SK-N-SH (cell line): ENCODE measurements around the gene EFCAB12. TPM values are rescaled to one million over a fixed set of nuclear protein-coding genes. Genes with fewer than 3 reads are reported as not detected.

Source experiments
- CTCF ChIA-PET: fragments of 300-600, 350-600 bp; formaldehyde crosslinking; extraction: SDS; loops from one replicate; lab custom pipeline; 2021; lab: Yijun Ruan, JAX
- POLR2A ChIA-PET: fragments of 350-600 bp; sonication (Branson Sonifier 250); formaldehyde crosslinking; extraction: SDS; loops from one replicate; lab custom pipeline; 2020; ENCODE audit warnings: antibody characterized with exemption, inconsistent platforms; lab: Yijun Ruan, JAX
- DNase-seq: peaks from one replicate; pipeline ENCODE4 v3.0.0; 2012
- H2AFZ ChIP-seq: fragments of 200-600 bp; sonication (generic); 2 replicates; pipeline ENCODE4 v1.8.1; 2016; ENCODE audit warnings: antibody characterized with exemption, mild to moderate bottlenecking, low read depth
- H3F3A ChIP-seq: fragments of 200-600 bp; sonication (generic); replicated peaks from 2 replicates; pipeline ENCODE3; 2016; ENCODE audit warnings: antibody characterized with exemption, mild to moderate bottlenecking; ENCODE audit not compliant: insufficient read depth
- H3K27ac ChIP-seq, 2 experiments: fragments of 200-500 bp in 1 of 2; fragments of 200-600 bp in 1 of 2; sonication (Bioruptor generic) in 1 of 2; sonication (generic), shearing (Covaris generic) in 1 of 2; 2 replicates each; pipeline versions ENCODE4 v1.5.1 to v1.6.1; 2014 to 2016; ENCODE audit warnings: low read depth in 2 of 2, inconsistent platforms in 1 of 2, low read length in 1 of 2, mild to moderate bottlenecking in 1 of 2, mixed read lengths in 1 of 2
- H3K27me3 ChIP-seq: fragments of 200-600 bp; sonication (generic), shearing (Covaris generic); 2 replicates; pipeline ENCODE4 v1.6.1; 2016; ENCODE audit warnings: mixed run types; ENCODE audit not compliant: insufficient read depth
- H3K36me3 ChIP-seq, 2 experiments: fragments of 200-500 bp in 1 of 2; fragments of 200-600 bp in 1 of 2; sonication (Bioruptor generic) in 1 of 2; sonication (generic) in 1 of 2; replicated peaks in 1 of 2; 2 replicates each; pipeline versions ENCODE3 to v1.5.1; 2014 to 2016; ENCODE audit warnings: low read length in 1 of 2, mild to moderate bottlenecking in 1 of 2; ENCODE audit not compliant: insufficient read depth in 2 of 2, control insufficient read depth in 1 of 2
- H3K4me1 ChIP-seq, 2 experiments: fragments of 200-500 bp in 1 of 2; fragments of 200-600 bp in 1 of 2; sonication (Bioruptor generic) in 1 of 2; sonication (generic), shearing (Covaris generic) in 1 of 2; 2 replicates each; pipeline versions ENCODE4 v1.5.1 to v1.6.1; 2014 to 2016; ENCODE audit warnings: low read depth in 1 of 2, low read length in 1 of 2, mixed run types in 1 of 2; ENCODE audit not compliant: insufficient read depth in 2 of 2, control insufficient read depth in 1 of 2
- H3K4me2 ChIP-seq: fragments of 200-600 bp; sonication (generic), shearing (Covaris generic); 2 replicates; pipeline ENCODE4 v1.6.1; 2017; ENCODE audit warnings: mixed run types
- H3K4me3 ChIP-seq, 2 experiments: fragments of 200-500 bp in 1 of 2; fragments of 200-600 bp in 1 of 2; sonication (Bioruptor generic) in 1 of 2; sonication (generic), shearing (Covaris generic) in 1 of 2; 2 replicates each; pipeline versions ENCODE4 v1.5.1 to v1.8.1; 2014 to 2016; ENCODE audit warnings: low read depth in 2 of 2, inconsistent platforms in 1 of 2, low read length in 1 of 2, mild to moderate bottlenecking in 1 of 2, mixed read lengths in 1 of 2, moderate library complexity in 1 of 2
- H3K79me2 ChIP-seq: fragments of 200-600 bp; sonication (generic); 2 replicates; pipeline ENCODE4 v1.8.1; 2017; ENCODE audit warnings: mild to moderate bottlenecking; ENCODE audit not compliant: insufficient read depth
- H3K9ac ChIP-seq: fragments of 200-600 bp; sonication (generic); 2 replicates; pipeline ENCODE4 v1.6.1; 2017; ENCODE audit warnings: mixed run types
- H3K9me2 ChIP-seq: fragments of 200-600 bp; sonication (generic); 2 replicates; pipeline ENCODE4 v1.6.1; 2017; ENCODE audit warnings: mixed run types
- H3K9me3 ChIP-seq: fragments of 200-600 bp; sonication (generic); 2 replicates; pipeline ENCODE4 v1.6.1; 2017; ENCODE audit warnings: mixed run types, mild to moderate bottlenecking, moderate library complexity
- H4K20me1 ChIP-seq: fragments of 200-600 bp; sonication (generic); 2 replicates; pipeline ENCODE4 v1.6.1; 2017; ENCODE audit warnings: mild to moderate bottlenecking, mixed run types; ENCODE audit not compliant: insufficient read depth
- FOSL2 ChIP-seq: IDR thresholded peaks from 2 replicates; pipeline ENCODE4 v1.4.0; 2012; ENCODE audit warnings: low read depth, mild to moderate bottlenecking, moderate library complexity, borderline replicate concordance
- FOXM1 ChIP-seq: IDR thresholded peaks from 2 replicates; pipeline ENCODE4 v1.4.0; 2012; ENCODE audit warnings: low read depth, mild to moderate bottlenecking
- JUND ChIP-seq: IDR thresholded peaks from 2 replicates; pipeline ENCODE4 v1.4.0; 2012
- NFIC ChIP-seq: IDR thresholded peaks from 2 replicates; pipeline ENCODE4 v1.4.0; 2012; ENCODE audit warnings: borderline replicate concordance
- RAD21 ChIP-seq: IDR thresholded peaks from 2 replicates; pipeline ENCODE4 v1.6.1; 2012; ENCODE audit warnings: mild to moderate bottlenecking, low read length
- RXRA ChIP-seq: IDR thresholded peaks from 2 replicates; pipeline ENCODE4 v1.4.0; 2012; ENCODE audit warnings: low read depth, mild to moderate bottlenecking, borderline replicate concordance
- SIN3A ChIP-seq: IDR thresholded peaks from 2 replicates; pipeline ENCODE4 v1.6.1; 2012; ENCODE audit warnings: low read depth, mild to moderate bottlenecking, low read length, moderate library complexity, borderline replicate concordance
- SMC3 ChIP-seq: IDR thresholded peaks from 2 replicates; pipeline ENCODE4 v1.6.1; 2012; ENCODE audit warnings: low read depth, low read length, improper control_type of control experiment
- TAF1 ChIP-seq: IDR thresholded peaks from 2 replicates; pipeline ENCODE4 v1.6.1; 2012; ENCODE audit warnings: low read depth, mild to moderate bottlenecking, low read length, moderate library complexity, borderline replicate concordance
- TCF12 ChIP-seq: IDR thresholded peaks from 2 replicates; pipeline ENCODE4 v1.4.0; 2012
- TEAD4 ChIP-seq: IDR thresholded peaks from 2 replicates; pipeline ENCODE4 v1.4.0; 2012; ENCODE audit warnings: mild to moderate bottlenecking, borderline replicate concordance; ENCODE audit not compliant: insufficient read depth
- WGBS: methylation state at CpG from one replicate; pipeline ENCODE4 v1.1.6; 2017; ENCODE audit warnings: low lambda C conversion rate; 5-methylcytosine and 5-hydroxymethylcytosine counted together
- polyA plus RNA-seq, 3 experiments: library from polyadenylated mRNA; depleted of rRNA; stranded (reverse); fragments of >200 nt; gene quantifications; 2 replicates each; pipeline ENCODE4 v1.2.3, GENCODE V29; 2012
- TF ChIP-seq, protein P1 (sequence below): fragments of 200-600 bp; sonication (generic); IDR thresholded peaks from 2 replicates; pipeline ENCODE4 v1.6.1; 2017; ENCODE audit warnings: antibody characterized with exemption, mild to moderate bottlenecking, moderate library complexity
- TF ChIP-seq, protein P2 (sequence below): fragments of 150-350 bp; IDR thresholded peaks from 2 replicates; pipeline ENCODE4 v1.6.1; 2017; ENCODE audit warnings: antibody characterized with exemption, low read length, low read depth, borderline replicate concordance
- TF ChIP-seq, protein P3 (sequence below): IDR thresholded peaks from 2 replicates; pipeline ENCODE4; 2012

Gene EFCAB12
- polyA plus RNA-seq, 1 of the 3 experiments (the other 2 are of a cell fraction) = 0.38 TPM

DNA sequence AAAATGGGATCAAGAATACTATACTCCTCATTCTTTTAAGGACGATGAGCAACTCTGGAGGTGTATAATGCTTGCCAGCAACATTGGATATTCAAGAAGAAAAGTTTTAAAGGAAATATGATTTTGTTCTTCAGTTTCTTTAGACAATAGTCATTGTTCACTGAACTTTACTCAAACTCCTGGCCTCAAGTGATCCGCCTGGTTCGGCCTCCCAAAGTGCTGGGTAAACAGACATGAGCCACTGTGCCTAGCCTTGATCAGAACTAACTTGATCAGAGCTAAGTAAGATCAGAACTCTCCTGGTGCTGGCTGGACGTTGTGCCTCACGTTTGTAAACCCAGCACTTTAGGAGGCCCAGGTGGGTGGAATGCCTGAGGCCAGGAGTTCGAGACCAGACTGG lies 12.6 kb downstream of the EFCAB12 start:
- Histone ChIP-seq H3K27ac (no peak overlapping the region), H2AFZ (no peak overlapping the region), H3K9me2 (no peaks in the 10 kb centered on the region), H3K4me1 (peaks cover 0 to 6% of the 10 kb centered on the region in 2 experiments; a peak in 1 of 4 replicates), H3K27me3 (no peaks in the 10 kb centered on the region), H3K79me2 (no peaks in the 10 kb centered on the region), H3K36me3 (no peaks in the 10 kb centered on the region), H3K9me3 (no peaks in the 10 kb centered on the region), H3K4me2 (no peak overlapping the region), H3F3A (peaks cover 7% of the 10 kb centered on the region), H4K20me1 (no peaks in the 10 kb centered on the region), H3K4me3 (no peak overlapping the region), H3K9ac (no peak overlapping the region)
- CTCF ChIA-PET = interaction anchor here (1.6 kb wide), 1 partner anchor 16 kb away, joined by 5 read pairs; no protein-coding TSS in a partner anchor
- WGBS = 80% methylated on average over 6 of the region's 6 CpGs
- TF ChIP-seq TEAD4 (no peak), RXRA (no peak), FOSL2 (no peak), RAD21 (no peak), TCF12 (no peak), JUND (no peak)
- no peak for DNase-seq
- POLR2A ChIA-PET = no interaction called here

DNA sequence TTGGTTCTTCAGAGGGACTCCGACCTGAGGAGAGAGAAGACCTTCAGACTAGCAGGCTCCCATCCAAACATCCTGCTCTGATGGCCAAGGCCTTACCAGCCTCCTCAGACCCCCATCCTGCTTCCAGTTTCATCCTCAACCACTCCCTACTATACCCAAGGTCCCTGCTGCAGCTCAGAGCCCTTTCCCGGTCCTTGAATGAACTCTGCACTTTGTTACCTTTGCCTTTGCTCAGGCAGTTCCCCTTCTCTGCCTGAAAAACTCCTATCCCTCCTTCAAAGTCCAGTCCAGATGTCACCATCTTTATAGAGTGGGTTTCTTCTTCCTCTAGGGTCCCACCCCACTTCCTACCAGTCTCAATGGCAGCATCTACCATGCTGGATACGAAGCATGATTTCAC lies 13.1 kb downstream of the EFCAB12 start:
- CTCF ChIA-PET = no interaction called here
- WGBS = 83% methylated on average over 3 of the region's 3 CpGs
- H3K36me3 ChIP-seq = no peaks in the 10 kb centered on the region
- TF ChIP-seq TCF12 = no peak
- TF ChIP-seq, protein P1, sequence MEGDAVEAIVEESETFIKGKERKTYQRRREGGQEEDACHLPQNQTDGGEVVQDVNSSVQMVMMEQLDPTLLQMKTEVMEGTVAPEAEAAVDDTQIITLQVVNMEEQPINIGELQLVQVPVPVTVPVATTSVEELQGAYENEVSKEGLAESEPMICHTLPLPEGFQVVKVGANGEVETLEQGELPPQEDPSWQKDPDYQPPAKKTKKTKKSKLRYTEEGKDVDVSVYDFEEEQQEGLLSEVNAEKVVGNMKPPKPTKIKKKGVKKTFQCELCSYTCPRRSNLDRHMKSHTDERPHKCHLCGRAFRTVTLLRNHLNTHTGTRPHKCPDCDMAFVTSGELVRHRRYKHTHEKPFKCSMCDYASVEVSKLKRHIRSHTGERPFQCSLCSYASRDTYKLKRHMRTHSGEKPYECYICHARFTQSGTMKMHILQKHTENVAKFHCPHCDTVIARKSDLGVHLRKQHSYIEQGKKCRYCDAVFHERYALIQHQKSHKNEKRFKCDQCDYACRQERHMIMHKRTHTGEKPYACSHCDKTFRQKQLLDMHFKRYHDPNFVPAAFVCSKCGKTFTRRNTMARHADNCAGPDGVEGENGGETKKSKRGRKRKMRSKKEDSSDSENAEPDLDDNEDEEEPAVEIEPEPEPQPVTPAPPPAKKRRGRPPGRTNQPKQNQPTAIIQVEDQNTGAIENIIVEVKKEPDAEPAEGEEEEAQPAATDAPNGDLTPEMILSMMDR = no peak
- TF ChIP-seq, all 33 proteins: peak for 0
- POLR2A ChIA-PET = no interaction called here
- Histone ChIP-seq H3K9ac (no peak overlapping the region), H3F3A (peaks cover 7% of the 10 kb centered on the region), H3K9me2 (no peaks in the 10 kb centered on the region), H2AFZ (no peak overlapping the region), H3K4me3 (no peak overlapping the region), H3K4me2 (no peak overlapping the region), H4K20me1 (no peaks in the 10 kb centered on the region), H3K27me3 (no peaks in the 10 kb centered on the region), H3K4me1 (peaks cover 0 to 6% of the 10 kb centered on the region in 2 experiments; a peak in 1 of 4 replicates), H3K27ac (no peak overlapping the region), H3K9me3 (no peaks in the 10 kb centered on the region), H3K79me2 (no peaks in the 10 kb centered on the region)
- no peak for DNase-seq

DNA sequence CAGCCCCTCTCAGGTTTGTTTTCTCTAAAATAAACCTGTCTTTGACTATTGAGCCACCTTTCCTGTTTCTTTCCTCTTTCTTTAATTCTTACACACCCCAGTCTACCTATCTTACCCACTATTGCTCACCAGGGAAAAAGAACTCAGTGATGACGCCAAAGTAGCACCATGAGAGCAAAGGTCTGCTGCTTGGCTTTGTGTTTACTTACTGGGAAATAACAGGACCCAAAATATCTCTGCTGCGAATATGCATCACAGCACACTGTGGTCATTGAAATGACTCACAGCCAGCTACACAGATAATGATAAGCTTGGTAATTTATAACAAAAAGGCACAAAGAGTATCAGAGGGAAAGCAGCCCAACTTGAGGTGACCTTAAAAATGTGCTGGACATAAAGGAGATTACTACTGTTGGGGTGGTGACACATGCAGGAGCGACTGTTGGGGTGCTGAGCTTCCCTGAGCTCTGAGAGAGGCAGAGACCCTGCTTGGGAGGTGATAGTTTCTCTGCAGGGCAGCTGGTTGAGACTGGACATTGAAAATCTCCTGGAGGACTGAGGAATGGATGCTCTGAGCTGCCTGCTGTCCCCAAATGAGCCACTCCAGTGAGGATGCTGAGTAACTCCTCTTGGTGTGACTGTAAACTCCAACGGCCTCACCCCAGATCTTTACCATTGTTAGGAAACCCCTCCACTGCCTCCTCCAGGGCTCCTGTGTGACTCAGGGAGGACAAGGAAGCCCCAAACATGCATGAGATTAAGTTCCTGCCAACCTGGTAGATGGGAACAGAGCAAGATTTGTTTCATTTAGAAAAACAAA lies 14.5 kb downstream of the EFCAB12 start:
- peak overlapping the region; percentile 34; the same call in 1 of the 2 replicates for H3K4me2 ChIP-seq
- H3K27ac ChIP-seq = peak overlapping the region in 1 of 2 experiments; percentile 43; a peak in 2 of 4 replicates
- POLR2A ChIA-PET = no interaction called here
- no peak for DNase-seq
- no peaks in the 10 kb centered on the region for H3K36me3 ChIP-seq
- peaks cover 0 to 6% of the 10 kb centered on the region in 2 experiments; a peak in 1 of 4 replicates for H3K4me1 ChIP-seq
- CTCF ChIA-PET = interaction anchor here (1.2 kb wide), 1 partner anchor 14 kb away, joined by 5 read pairs; no protein-coding TSS in a partner anchor
- H3K9me3 ChIP-seq = no peaks in the 10 kb centered on the region
- H3K27me3 ChIP-seq = no peaks in the 10 kb centered on the region
- peak overlapping the region; percentile 12 for H2AFZ ChIP-seq
- no peaks in the 10 kb centered on the region for H4K20me1 ChIP-seq
- no peak overlapping the region for H3K9ac ChIP-seq
- H3K9me2 ChIP-seq = no peaks in the 10 kb centered on the region
- no peaks in the 10 kb centered on the region for H3K79me2 ChIP-seq
- no peak overlapping the region for H3K4me3 ChIP-seq
- peaks cover 7% of the 10 kb centered on the region for H3F3A ChIP-seq
- WGBS = 43% methylated on average over 3 of the region's 4 CpGs
- TF ChIP-seq TAF1 = no peak
- TF ChIP-seq, protein P2, sequence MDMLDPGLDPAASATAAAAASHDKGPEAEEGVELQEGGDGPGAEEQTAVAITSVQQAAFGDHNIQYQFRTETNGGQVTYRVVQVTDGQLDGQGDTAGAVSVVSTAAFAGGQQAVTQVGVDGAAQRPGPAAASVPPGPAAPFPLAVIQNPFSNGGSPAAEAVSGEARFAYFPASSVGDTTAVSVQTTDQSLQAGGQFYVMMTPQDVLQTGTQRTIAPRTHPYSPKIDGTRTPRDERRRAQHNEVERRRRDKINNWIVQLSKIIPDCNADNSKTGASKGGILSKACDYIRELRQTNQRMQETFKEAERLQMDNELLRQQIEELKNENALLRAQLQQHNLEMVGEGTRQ = no peak
- no peak for TF ChIP-seq NFIC
- no peak for TF ChIP-seq SIN3A
- TF ChIP-seq, protein P3, sequence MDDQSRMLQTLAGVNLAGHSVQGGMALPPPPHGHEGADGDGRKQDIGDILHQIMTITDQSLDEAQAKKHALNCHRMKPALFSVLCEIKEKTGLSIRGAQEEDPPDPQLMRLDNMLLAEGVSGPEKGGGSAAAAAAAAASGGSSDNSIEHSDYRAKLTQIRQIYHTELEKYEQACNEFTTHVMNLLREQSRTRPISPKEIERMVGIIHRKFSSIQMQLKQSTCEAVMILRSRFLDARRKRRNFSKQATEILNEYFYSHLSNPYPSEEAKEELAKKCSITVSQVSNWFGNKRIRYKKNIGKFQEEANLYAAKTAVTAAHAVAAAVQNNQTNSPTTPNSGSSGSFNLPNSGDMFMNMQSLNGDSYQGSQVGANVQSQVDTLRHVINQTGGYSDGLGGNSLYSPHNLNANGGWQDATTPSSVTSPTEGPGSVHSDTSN = 0 out of 2 replicates have a peak, but pooled peaks have one; percentile 10
- TF ChIP-seq JUND = peak; percentile 30; the same call in 1 of the 2 replicates
- TF ChIP-seq TCF12 = peak; percentile 23; the same call in 1 of the 2 replicates
- peak; percentile 50; the same call in 1 of the 2 replicates for TF ChIP-seq FOSL2
- no peak for TF ChIP-seq SMC3
- no peak for TF ChIP-seq FOXM1
